ENCODE measurements around the gene RALGPS1.

Gene RALGPS1

GRCh38 chr9:127088724-127089615 is 174.4 kb downstream of the RALGPS1 start:
- TF ChIP-seq CTCF (IDR thresholded peaks at IDR 0.05; ENCODE audit: low read depth, low read length), result no peak
- no peak overlapping the region for H3K4me3 ChIP-seq (replicated peaks in 1 of 2; ENCODE audit: low read depth in 2 of 2, low read length in 2 of 2)
- no peak for DNase-seq (ENCODE audit: low read depth in 2 of 2)

DNA sequence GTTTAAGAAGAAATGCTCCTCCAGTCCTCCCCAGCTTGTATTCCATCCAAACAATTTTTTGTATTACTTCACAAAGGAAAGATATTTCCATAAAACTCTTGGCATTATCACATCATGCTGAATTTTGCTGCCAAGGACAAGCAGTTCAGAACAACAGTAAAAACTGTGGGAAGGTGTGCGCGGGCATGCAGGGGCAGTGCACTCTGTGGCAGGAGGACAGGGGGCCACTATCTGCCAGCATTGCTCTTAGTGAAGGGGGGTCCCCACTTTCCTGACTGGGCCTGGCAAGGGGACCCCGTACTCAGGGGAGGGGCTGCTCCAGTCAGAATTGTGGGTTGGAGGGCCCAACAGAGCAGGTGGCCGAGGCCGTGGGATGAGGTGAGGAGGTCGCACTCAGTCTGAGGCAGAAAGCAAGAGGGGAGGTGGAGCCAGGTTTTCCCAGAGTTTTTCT is 175.1 kb downstream of the RALGPS1 start:
- no peak for TF ChIP-seq CTCF (IDR thresholded peaks at IDR 0.05; ENCODE audit: low read depth, low read length)
- DNase-seq (ENCODE audit: low read depth in 2 of 2), result no peak
- no peak overlapping the region for H3K4me3 ChIP-seq (replicated peaks in 1 of 2; ENCODE audit: low read depth in 2 of 2, low read length in 2 of 2)

DNA sequence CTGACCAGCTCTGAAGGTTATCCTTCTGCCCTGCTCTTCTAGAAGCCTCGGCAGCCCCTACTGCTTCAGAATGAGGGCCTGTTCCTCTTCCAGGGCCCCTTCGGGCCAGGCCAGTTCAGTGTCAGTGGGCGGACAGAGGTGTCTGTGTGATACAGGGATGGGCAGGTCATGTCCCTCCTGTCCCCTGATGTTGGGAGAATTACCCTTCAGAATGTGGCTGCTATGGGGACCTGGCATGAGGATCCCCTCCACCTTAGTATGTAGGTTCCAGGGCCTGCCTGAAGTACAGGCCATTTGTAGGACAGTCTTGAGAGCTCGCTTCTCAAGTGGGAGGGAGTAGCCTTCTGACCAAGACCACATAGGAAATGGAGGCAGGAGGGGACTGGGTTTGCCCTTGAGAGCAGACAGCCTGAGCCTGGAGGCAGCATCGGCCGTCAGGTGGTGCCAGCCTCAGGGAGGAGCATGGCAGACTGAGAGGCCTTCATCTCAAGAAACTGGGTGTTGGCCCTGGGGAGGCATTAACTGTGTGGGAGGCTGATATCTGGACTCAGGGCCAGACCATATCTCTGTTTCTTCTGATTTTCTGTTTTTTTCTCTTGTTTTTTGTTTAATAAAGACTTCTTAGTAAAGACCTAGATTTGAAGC is 175.9 kb downstream of the RALGPS1 start:
- DNase-seq (ENCODE audit: low read depth in 2 of 2), result no peak
- H3K4me3 ChIP-seq (replicated peaks in 1 of 2; ENCODE audit: low read depth in 2 of 2, low read length in 2 of 2), result no peak overlapping the region
- no peak for TF ChIP-seq CTCF (IDR thresholded peaks at IDR 0.05; ENCODE audit: low read depth, low read length)

GRCh38 chr9:127091526-127091925 is 176.9 kb downstream of the RALGPS1 start:
- no peak for TF ChIP-seq CTCF (IDR thresholded peaks at IDR 0.05; ENCODE audit: low read depth, low read length)
- H3K4me3 ChIP-seq (replicated peaks in 1 of 2; ENCODE audit: low read depth in 2 of 2, low read length in 2 of 2), result no peak overlapping the region
- DNase-seq (ENCODE audit: low read depth in 2 of 2), result no peak

DNA sequence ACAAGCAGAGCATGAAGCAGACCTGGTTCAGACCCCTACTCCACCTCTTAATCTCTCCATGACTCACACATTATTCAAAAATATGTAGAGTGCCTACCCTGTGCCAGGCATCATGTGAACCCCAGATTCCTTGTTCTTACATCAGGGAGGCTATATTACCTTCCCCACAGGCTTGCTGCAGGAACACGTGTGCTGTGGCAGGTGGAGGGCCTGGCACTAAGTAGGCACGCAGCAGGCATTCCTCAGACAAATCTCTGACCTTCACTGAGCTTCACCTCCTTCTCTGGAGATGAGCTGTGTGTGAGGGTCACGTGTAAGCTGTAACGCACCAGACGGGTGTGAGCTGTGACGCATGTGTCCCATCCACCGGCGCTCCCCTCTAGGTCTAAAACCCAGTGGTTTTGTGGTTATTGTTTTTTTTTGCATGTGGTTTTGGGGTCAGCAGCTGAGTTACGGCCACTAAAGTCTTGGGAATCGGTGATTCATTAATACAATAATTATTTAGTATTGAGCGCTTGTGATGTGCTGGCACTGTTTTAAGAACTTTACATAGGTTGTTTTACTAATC is 177.5 kb downstream of the RALGPS1 start:
- no peak for DNase-seq (ENCODE audit: low read depth in 2 of 2)
- TF ChIP-seq CTCF (IDR thresholded peaks at IDR 0.05; ENCODE audit: low read depth, low read length), result no peak
- no peak overlapping the region for H3K4me3 ChIP-seq (replicated peaks in 1 of 2; ENCODE audit: low read depth in 2 of 2, low read length in 2 of 2)

GRCh38 chr9:127093319-127094020 is 178.9 kb downstream of the RALGPS1 start:
- DNase-seq (ENCODE audit: low read depth in 2 of 2), result no peak
- no peak overlapping the region for H3K4me3 ChIP-seq (replicated peaks in 1 of 2; ENCODE audit: low read depth in 2 of 2, low read length in 2 of 2)
- no peak for TF ChIP-seq CTCF (IDR thresholded peaks at IDR 0.05; ENCODE audit: low read depth, low read length)
